Measurements from ENCODE around the gene GPC6.

The GPC6 gene

GRCh38 chr13:94020426-94020825 is 793.8 kb downstream of the GPC6 start:
- TF ChIP-seq CTCF (IDR thresholded peaks at IDR 0.05; ENCODE audit: borderline replicate concordance, insufficient read depth, low read depth, low read length) = no peak
- no peak overlapping the region for H3K4me3 ChIP-seq (ENCODE audit: low read depth, low read length)

- no peak for TF ChIP-seq CTCF (IDR thresholded peaks at IDR 0.05; ENCODE audit: borderline replicate concordance, insufficient read depth, low read depth, low read length)
- H3K4me3 ChIP-seq (ENCODE audit: low read depth, low read length) = no peak overlapping the region
These were observed 794.2 kb downstream of the GPC6 start for GRCh38 chr13:94020833-94021232.

- H3K4me3 ChIP-seq (ENCODE audit: low read depth, low read length) = no peak overlapping the region
- TF ChIP-seq CTCF (IDR thresholded peaks at IDR 0.05; ENCODE audit: borderline replicate concordance, insufficient read depth, low read depth, low read length) = no peak
These were observed 801.6 kb downstream of the GPC6 start for GRCh38 chr13:94028234-94028633.

GRCh38 chr13:94028650-94029049 is 802.0 kb downstream of the GPC6 start:
- no peak overlapping the region for H3K4me3 ChIP-seq (ENCODE audit: low read depth, low read length)
- TF ChIP-seq CTCF (IDR thresholded peaks at IDR 0.05; ENCODE audit: borderline replicate concordance, insufficient read depth, low read depth, low read length) = no peak

GRCh38 chr13:94030415-94031119 is 804.0 kb downstream of the GPC6 start:
- no peak overlapping the region for H3K4me3 ChIP-seq (ENCODE audit: low read depth, low read length)
- no peak for TF ChIP-seq CTCF (IDR thresholded peaks at IDR 0.05; ENCODE audit: borderline replicate concordance, insufficient read depth, low read depth, low read length)

- no peak for TF ChIP-seq CTCF (IDR thresholded peaks at IDR 0.05; ENCODE audit: borderline replicate concordance, insufficient read depth, low read depth, low read length)
These were observed 805.0 kb downstream of the GPC6 start for GRCh38 chr13:94031609-94032008.

GRCh38 chr13:94033098-94033497 is 806.5 kb downstream of the GPC6 start:
- H3K4me3 ChIP-seq (ENCODE audit: low read depth, low read length) = no peak overlapping the region
- no peak for TF ChIP-seq CTCF (IDR thresholded peaks at IDR 0.05; ENCODE audit: borderline replicate concordance, insufficient read depth, low read depth, low read length)

More at GRCh38 chr13:94031609-94032008, 805.0 kb downstream of the GPC6 start:
- no peak overlapping the region for H3K4me3 ChIP-seq (ENCODE audit: low read depth, low read length)

Data from GM12875 (cell line).